Coronary artery (tissue), 2 donors: ENCODE results near the gene SPTBN5.

Experiments used
- DNase-seq: peaks from one replicate; pipeline ENCODE4 v3.0.0-alpha.2; 2017; ENCODE audit warnings: low spot score
- H3K27ac ChIP-seq, 2 donors: fragments of 200-600 bp; sonication (generic); one replicate each; pipeline ENCODE4 v1.5.1; 2016 to 2019
- H3K4me3 ChIP-seq: fragments of 200-600 bp; sonication (generic); 2 replicates; pipeline ENCODE4 v1.5.1; 2016; ENCODE audit warnings: mild to moderate bottlenecking, moderate library complexity
- CTCF ChIP-seq: fragments of 200-600 bp; sonication (generic); IDR thresholded peaks from one replicate; pipeline ENCODE4 v1.5.1; 2019; ENCODE audit warnings: antibody characterized with exemption

The SPTBN5 gene

GRCh38 chr15:41891226-41891625, 2.6 kb downstream of the SPTBN5 start:
- no peak for TF ChIP-seq CTCF
- Histone ChIP-seq H3K4me3 (no peak overlapping the region), H3K27ac (no peak overlapping the region)
- no peak for DNase-seq

GRCh38 chr15:41890050-41890690, 3.7 kb downstream of the SPTBN5 start:
- Histone ChIP-seq H3K4me3 (no peak overlapping the region), H3K27ac (no peak overlapping the region)
- TF ChIP-seq CTCF = no peak
- DNase-seq = no peak

GRCh38 chr15:41888662-41889253, 5.1 kb downstream of the SPTBN5 start:
- no peak for DNase-seq
- TF ChIP-seq CTCF = no peak
- H3K4me3 ChIP-seq = no peak overlapping the region
- no peak overlapping the region for H3K27ac ChIP-seq

GRCh38 chr15:41887893-41888292, 6.0 kb downstream of the SPTBN5 start:
- Histone ChIP-seq H3K4me3 (no peak overlapping the region), H3K27ac (no peak overlapping the region)
- DNase-seq = no peak
- no peak for TF ChIP-seq CTCF

- H3K27ac ChIP-seq = no peak overlapping the region
- no peak for DNase-seq
- no peak overlapping the region for H3K4me3 ChIP-seq
- TF ChIP-seq CTCF = no peak
Observed at GRCh38 chr15:41887161-41887560, 6.7 kb downstream of the SPTBN5 start.

- Histone ChIP-seq H3K4me3 (no peak overlapping the region), H3K27ac (no peak overlapping the region)
- no peak for TF ChIP-seq CTCF
- no peak for DNase-seq
Observed at GRCh38 chr15:41886741-41887140, 7.1 kb downstream of the SPTBN5 start.

- H3K27ac ChIP-seq = no peak overlapping the region
- H3K4me3 ChIP-seq = no peak overlapping the region
- no peak for DNase-seq
- no peak for TF ChIP-seq CTCF
Observed at GRCh38 chr15:41885841-41886240, 8.0 kb downstream of the SPTBN5 start.
